ENCODE results near the gene FCGBP.
"Not testable (repeated sequence)": the region's sequence is repeated elsewhere in the genome, so short reads cannot be mapped to it uniquely, and the experiment has no call there.

Gene FCGBP

GRCh38 chr19:39890755-39891551 lies 43.5 kb downstream of the FCGBP start:
- H3K27me3 ChIP-seq (ENCODE audit: insufficient read depth, insufficient read length), result no peaks in the 10 kb centered on the region
- H3K4me1 ChIP-seq (ENCODE audit: insufficient read depth, insufficient read length), result no peaks in the 10 kb centered on the region
- no peak for TF ChIP-seq ZNF274 (IDR thresholded peaks at IDR 0.05; ENCODE audit: low read depth, low read length)
- DNase-seq (ENCODE audit: low read depth, low spot score), result no peak
- no peak overlapping the region for H3K9ac ChIP-seq (ENCODE audit: insufficient read length, low read depth)
- no peaks in the 10 kb centered on the region for H3K36me3 ChIP-seq (ENCODE audit: insufficient read depth, insufficient read length, low read length)
- H3K9me3 ChIP-seq (ENCODE audit: insufficient read depth, low read length), result no peaks in the 10 kb centered on the region
- no peak overlapping the region for H3K4me3 ChIP-seq (ENCODE audit: insufficient read length, low read depth)

GRCh38 chr19:39889872-39890754 lies 44.3 kb downstream of the FCGBP start:
- H3K4me3 ChIP-seq (ENCODE audit: insufficient read length, low read depth); H3K27me3 ChIP-seq (ENCODE audit: insufficient read depth, insufficient read length); H3K9me3 ChIP-seq (ENCODE audit: insufficient read depth, low read length); H3K9ac ChIP-seq (ENCODE audit: insufficient read length, low read depth); H3K36me3 ChIP-seq (ENCODE audit: insufficient read depth, insufficient read length, low read length); H3K4me1 ChIP-seq (ENCODE audit: insufficient read depth, insufficient read length); DNase-seq (ENCODE audit: low read depth, low spot score): not testable (repeated sequence)

- H3K36me3 ChIP-seq (ENCODE audit: insufficient read depth, insufficient read length, low read length); H3K4me1 ChIP-seq (ENCODE audit: insufficient read depth, insufficient read length); H3K9me3 ChIP-seq (ENCODE audit: insufficient read depth, low read length); H3K9ac ChIP-seq (ENCODE audit: insufficient read length, low read depth); H3K4me3 ChIP-seq (ENCODE audit: insufficient read length, low read depth); H3K27me3 ChIP-seq (ENCODE audit: insufficient read depth, insufficient read length); DNase-seq (ENCODE audit: low read depth, low spot score): not testable (repeated sequence)
Measured at GRCh38 chr19:39887456-39887951, 46.9 kb downstream of the FCGBP start.

- H3K9me3 ChIP-seq (ENCODE audit: insufficient read depth, low read length); H3K36me3 ChIP-seq (ENCODE audit: insufficient read depth, insufficient read length, low read length); H3K27me3 ChIP-seq (ENCODE audit: insufficient read depth, insufficient read length); H3K9ac ChIP-seq (ENCODE audit: insufficient read length, low read depth); H3K4me3 ChIP-seq (ENCODE audit: insufficient read length, low read depth); DNase-seq (ENCODE audit: low read depth, low spot score); H3K4me1 ChIP-seq (ENCODE audit: insufficient read depth, insufficient read length): not testable (repeated sequence)
Measured at GRCh38 chr19:39885821-39886554, 48.4 kb downstream of the FCGBP start.

GRCh38 chr19:39884721-39885120 lies 49.7 kb downstream of the FCGBP start:
- not testable (repeated sequence) for DNase-seq (ENCODE audit: low read depth, low spot score); H3K36me3 ChIP-seq (ENCODE audit: insufficient read depth, insufficient read length, low read length); H3K27me3 ChIP-seq (ENCODE audit: insufficient read depth, insufficient read length); H3K4me1 ChIP-seq (ENCODE audit: insufficient read depth, insufficient read length); H3K4me3 ChIP-seq (ENCODE audit: insufficient read length, low read depth); H3K9ac ChIP-seq (ENCODE audit: insufficient read length, low read depth); H3K9me3 ChIP-seq (ENCODE audit: insufficient read depth, low read length)

Data from NT2/D1 (cell line).